SKM-1 (cell line): Measurements from ENCODE around the gene GABRD.

ENCODE experiments used
- DNase-seq: peaks from one replicate; lab custom pipeline; 2025; ENCODE audit not compliant: unreplicated experiment; lab: John Stamatoyannopoulos, UW

GABRD gene

DNA sequence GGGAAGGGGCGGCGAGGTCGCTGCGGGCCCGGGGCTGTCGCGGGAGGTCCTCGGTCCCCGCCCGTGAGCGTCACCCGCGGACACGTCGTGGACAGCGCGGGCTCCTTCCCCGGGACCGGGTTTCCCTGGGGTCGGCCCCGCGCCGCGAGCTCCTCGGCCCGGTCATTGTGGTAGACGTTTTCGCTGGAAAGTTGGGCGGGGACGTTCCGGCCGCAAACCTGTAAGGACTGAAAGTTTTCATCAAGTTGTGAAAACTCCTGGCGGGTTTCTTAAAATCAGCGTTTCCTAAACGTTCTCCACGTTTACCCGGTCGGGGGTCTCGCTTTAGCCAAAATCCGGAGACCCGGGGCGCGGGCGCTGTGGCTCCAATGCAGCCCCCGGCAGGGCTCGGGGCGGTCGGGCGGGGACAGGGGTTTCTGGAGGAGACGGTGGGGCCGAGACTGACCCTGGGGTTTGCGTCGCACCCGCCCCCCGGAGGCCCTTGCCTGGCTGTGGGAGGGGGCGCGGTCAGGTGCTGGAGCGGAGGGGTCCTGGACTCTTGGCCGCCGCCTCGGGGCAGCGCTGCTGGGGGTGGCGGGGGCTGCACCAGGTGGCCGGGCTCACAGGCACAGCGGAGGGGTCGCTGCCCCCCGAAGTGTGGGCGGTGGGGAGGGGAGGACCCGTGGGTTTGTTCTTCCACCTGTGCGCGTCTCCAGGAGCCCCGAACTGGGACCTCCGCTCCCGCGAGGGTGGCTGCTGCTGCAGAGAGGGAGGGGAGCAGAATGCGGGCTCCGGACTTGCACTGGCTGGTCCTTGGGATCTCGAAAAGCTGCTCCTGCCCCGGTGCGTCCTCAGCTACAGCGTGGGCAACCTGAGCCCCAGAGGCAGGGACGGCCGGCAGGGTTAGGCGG lies 31.9 kb downstream of the GABRD start:
- no peak for DNase-seq

DNA sequence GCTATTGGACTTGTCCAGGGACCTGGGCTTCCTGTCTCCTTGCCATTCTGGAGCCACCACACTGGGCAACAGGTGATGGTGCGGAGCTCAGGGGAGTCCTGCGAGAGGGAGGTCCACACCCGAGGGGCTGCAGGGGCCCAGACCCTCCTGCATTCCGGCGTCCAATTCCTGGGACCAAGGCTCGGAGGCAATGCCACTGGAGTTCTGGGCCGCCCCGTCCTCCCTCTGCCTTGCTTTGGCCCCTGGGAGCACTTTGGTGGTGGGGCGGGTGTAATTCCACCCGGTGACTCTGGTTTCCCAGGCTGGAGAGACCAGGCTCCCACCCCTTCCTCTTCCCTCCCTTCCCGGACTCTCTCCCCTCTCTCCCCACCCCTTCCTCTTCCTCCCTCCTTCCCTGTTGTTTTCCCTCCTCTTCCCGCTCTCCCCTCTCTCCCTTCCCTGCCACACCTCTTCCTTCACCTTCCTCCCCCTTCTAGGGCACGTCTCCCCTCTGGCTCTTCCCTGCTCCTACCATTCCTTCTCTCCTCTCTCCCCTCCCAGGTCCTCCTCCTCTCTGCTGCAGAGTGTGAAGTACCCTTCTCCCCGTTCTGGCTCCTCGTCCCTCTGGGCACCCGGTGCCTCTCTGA lies 33.0 kb downstream of the GABRD start:
- no peak for DNase-seq

DNA sequence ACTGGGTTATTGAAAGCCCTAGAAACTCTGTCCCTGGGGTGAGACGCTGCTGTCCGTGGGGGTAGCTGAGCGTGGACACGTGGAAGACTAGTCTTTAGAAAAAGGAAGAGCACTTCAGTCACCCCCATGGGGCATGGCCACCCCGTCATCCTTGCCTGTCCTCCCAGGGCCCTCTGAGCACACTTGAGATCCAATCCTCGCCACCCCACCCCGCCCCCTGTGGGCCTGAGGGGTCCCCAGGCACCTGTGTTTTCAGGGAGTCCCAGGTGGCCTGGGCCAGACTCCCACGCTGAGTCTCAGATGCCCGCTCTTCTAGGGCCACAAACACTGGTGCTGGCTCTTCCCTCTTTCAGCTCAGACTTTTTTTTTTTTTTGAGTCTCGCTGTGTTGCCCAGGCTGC lies 33.6 kb downstream of the GABRD start:
- no peak for DNase-seq

DNA sequence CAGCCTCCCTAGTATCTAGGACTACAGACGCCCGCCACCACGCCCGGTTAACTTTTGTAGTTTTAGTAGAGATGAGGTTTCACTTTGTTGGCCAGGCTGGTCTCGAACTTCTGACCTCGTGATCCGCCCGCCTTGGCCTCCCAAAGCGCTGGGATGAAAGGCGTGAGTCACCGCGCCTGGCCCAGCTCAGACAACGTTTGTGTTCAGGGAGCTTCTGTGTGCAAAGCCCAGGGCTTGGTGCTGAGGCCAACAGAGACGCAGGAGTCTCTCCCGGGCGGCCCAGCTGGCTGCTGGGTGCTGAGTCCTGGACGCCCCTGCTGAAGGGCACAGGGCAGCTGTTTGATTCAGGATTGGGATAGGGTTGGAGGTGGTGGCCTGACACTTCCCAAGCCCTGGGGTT lies 34.1 kb downstream of the GABRD start:
- no peak for DNase-seq

DNA sequence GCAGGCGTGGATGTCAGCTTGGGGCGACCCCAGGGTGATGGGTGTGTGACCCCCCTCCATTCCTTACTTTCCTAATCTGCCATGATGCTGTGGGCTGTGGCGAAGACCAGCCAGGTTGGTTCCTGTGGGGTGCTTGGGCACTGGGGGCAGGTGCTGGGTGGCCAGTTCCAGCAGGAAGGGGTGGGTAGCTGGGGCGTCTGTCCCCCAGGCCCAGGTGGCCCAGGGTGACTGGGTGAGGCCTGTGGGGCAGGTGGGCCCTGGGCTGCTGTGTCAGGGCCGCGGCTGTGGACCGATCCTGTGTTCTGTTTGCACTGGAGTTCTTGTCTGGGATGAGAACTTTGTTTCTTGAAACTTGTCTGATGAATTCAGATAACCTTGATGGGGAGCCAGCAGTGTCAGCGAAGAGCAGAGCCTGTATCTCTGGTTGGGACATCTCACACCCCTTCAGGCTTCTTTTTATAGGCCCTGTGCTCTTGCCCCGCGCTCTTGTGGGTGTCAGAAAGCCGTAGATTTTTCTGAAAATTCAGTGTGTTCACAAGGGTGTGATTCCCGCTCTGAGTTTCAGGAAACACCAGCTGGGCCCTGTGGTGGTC lies 34.7 kb downstream of the GABRD start:
- DNase-seq: no peak

DNA sequence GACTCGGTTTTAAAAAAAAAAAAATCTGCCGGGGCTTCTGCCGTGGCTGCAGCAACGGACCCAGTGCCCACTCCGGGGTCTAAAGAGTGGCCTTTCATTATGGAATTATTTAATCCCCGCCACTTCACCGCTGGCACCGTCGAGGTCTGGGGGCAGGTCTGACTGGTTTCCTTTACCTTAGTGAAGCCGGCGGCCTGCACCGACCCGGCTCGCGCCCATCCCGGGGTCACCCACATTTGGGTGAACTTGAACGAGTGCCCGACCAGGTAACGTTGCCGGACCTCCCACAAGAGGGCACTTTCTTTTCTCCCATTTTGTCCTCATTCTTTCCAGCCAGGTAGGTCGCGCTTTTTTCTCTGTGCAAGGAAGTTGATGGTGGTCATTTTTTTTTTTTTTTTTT lies 35.4 kb downstream of the GABRD start:
- no peak for DNase-seq

DNA sequence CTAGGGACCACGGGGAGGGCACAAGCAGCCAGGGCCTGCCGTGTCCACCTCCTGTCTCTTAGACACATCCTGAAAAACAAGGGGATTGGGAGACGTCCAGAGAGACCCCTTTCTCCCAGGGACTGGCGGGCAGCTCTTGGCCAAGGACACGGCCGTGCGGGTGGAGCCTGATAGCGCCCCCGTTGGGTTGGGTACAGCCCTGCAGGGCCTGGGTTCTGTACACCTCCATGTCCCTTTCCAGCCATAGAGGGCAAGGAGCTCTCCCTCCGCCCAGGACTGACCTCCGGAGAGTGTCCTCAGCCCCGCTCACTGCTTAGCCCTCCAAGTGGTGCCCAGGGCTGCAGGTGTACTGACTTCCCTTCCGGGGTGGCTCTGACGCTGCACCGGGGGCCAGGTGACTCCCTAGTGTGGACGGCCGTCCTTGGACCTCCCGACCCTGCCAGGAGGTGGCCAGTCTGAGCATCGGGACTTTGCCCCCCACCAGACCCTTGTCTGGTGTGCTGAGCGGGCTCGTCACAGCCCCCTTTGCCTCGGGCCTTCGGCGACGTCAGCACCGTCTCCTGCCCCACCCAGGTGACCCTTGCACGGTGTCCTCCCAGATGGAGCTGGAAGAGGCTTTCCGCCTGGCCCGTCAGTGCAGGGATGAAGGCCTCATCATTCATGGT lies 36.9 kb downstream of the GABRD start:
- no peak for DNase-seq

DNA sequence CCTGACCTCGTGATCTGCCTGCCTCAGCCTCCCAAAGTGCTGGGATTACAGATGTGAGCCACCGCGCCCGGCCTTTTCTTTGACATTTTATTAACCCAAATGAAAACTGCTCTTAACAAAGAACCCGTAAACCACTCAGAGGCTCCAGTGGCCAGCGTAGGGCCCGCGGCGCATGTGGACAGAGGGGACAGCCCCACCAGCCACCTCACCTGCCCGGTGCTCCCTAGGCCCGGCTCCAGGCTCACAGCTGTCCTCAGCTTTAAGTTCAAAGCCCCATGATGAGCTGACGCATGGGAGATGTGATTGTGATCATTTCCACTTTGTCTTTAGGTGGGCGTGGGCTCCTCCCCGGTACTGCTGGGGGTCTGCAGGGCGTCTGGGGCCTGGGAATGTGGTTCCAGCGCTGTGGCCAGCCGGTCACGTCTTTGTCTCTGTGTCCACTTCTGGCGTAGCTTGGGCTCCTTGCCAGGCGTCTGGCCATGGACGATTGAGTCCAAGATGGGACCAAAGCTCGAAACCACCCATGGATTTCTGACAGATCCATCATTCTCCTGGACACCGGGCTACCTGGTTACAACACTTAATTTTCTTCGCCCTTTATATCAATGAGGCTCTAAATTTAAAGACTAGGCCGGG lies 37.9 kb downstream of the GABRD start:
- DNase-seq: no peak

DNA sequence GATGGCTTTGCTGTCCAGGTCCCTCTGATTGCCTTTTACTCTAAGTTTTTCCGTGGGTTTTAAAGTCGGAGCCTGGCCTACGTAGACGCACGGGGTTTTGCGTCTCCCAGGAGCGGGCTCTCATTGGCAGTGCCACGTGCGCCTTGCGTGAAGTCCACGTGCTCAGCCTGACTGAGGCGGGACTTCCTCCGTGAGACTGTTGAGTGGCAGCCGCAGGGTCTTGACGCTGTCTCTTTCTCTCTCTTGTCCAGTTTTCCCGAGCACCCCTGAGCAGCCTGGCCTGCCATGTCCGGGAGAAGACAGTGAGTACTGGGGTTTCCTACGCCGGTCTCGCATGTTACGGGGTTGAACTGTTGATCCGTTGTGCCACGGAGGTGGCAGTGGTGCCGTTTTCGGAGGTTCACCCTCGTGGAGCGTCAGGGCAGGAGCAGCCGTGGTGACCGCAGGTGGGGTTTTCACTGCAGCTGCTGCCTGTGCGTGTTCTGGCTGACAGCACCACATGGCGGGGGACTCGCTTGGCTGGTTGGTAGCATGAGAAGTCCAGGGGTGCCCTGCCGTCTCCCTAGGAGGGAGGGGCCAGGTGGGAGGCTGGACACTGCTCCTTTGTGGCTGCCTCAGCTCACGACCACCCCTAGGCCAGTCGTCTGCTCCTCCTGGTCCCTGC lies 40.3 kb downstream of the GABRD start:
- DNase-seq: no peak

DNA sequence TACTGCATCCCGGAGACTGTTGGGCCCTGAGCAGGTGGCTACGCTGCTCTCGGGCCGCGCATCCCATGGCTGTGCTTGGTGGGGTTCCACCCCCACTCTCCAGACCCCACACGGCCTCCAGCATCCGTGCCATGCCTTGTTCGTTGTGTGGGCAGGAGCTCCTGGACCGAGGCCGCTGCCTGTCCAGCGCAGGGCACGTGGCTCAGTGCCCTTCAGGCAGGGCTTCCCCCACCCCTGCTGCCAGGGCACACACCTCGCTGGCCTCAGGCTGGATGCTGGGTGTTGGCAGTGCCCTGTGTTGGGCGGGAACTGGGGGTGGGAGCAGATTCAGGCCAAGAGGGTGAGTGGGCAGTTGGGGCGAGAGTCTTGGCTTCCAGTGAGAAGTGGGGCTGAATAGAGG lies 40.9 kb downstream of the GABRD start:
- no peak for DNase-seq

DNA sequence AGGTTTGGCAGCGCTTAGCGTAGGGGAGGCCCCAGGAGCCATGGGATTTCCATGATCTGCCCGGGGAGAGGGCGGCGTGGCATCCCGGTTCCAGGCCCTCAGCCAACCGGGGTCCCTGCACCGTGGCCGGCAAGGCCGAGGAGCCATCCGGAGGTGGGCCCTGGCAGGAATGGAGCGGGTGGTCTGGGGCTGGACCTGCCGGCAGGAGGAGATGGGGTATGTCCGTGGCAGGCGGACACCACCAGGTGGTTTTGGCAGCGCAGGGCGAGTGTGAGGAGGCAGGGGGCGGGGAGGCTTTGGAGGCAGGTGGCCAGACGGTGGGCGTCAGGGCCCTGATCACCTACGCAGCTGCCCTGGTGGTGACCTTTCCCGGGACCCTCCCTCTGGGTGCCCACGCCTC lies 41.4 kb downstream of the GABRD start:
- no peak for DNase-seq

DNA sequence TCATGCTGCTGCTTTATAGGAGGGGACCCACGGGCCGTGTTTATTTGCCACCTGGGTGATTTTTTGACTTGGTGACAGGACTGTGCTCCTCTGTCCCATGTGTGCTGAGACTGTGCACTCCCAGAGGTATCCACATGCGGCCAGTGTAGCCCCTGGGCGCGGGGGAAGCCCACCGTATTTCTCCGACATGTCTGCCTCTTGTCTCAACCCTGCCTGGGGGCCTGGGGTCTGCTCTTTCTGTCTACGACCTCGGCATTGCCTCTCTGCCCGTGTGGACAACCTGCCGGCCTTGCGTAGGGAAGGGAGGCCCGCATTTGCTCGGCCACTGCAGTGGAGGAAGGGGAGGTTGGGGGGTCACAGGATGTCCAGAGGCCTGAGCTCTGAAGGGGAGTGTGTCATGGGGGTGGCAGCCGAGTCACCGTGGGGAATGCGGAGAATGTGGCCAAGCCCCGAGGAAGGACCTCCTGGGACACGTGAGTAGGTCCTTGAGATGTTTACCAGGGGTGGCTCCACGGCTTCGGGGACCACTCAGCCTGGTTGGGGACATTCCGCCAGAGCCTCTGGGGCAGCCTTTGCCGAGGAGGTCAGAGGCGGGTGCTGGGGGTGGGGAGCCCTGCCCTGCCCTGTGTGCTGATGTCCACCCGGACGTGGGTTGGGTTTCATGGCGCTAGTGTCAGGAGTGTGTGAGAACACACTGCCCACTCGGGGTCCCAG lies 42.1 kb downstream of the GABRD start:
- no peak for DNase-seq

DNA sequence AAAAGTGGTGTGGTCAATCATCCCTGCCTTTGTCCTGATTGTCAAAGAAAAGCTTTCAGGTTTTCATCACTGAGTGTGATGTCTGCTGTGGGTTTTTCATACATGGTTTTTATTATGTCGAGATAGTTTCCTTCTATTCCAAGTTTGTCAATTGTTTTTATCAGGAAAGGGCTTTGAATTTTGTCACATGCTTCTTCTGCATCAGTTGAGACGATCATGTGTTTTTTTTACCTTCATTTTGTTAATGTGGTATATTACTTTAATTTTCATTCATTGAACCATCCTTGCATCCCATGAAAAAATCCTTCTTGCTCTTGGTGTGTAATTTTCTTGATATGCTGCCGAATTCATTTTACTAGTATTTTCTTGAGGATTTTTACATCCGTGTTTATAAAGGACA lies 46.6 kb downstream of the GABRD start:
- DNase-seq: no peak

DNA sequence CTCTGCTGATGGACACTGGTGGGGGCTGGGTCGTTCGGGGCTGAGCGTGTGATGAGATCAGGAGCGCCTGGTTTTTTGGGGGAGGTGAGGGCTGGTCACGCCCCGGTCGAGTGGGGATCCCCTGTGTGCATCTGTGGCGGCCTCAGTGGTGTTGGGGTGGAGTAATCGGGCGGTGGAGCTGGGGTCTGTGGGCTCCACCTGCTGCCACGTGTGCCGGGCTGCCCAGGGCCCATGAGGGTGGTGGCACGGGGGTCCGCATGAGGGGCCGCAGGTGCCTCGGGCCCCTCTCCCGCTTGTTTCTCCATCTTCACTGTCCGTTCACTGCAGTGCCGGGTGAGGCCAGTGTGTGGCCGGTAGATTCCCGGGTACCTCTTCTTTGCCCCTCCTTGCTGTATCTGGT lies 48.2 kb downstream of the GABRD start:
- DNase-seq: no peak

DNA sequence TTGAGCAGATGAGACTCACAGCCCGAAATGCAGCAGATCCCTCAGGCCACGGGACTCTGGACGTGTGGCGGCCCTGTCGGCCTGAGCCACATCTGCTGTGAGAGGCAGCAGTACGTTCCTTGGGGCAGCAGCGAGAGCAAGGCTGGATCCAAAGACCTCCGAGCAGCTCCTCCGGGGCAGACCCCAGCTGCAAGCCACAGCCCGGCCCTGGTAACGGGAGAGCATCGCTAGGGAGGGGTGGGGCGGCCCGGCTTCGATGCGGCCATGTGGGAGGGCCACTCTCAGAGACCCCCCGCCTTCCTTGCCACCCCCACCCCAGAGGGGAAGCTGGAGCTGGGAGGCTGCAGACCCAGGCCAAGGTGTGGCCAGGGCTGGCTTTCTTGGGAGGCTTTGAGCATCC lies 48.8 kb downstream of the GABRD start:
- no peak for DNase-seq

DNA sequence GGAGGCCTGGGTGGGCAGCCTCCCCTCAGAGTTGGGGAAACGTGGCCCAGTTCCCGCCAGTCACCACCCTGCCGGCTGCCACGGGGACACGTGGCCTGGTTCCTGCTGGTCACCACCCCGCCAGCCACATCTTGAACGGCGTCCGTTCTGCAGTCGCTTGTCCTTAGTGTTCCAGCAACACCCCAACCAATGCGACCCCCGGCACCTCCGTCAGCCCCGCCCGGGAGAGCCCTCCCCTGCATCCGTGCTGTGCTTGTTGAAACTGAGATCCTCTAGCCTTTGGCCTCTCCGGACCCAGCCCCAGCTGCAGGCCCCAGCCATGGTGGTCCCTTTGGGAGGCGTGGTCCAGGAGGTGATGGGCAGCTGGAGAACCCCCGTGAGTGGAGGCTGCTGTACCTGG lies 49.8 kb downstream of the GABRD start:
- no peak for DNase-seq

DNA sequence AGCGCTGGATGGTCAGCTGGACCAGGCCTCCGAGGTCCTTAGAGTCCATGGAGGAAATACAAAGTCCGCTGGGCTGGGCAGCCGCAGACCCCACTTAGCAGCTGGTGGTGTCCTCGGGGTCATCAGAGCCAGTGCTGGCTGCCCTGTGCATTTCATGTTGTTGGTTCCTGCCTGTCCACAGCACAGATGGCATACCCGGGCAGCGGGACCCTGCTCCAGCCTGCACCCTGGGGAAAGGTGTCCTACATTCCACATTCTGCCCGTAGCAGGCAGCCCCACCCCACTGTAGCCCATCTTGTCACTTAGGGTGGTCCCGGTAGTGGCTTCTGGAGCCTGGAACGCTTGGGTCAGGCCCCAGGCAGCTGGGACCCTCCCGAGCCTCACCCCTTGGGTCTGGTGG lies 50.9 kb downstream of the GABRD start:
- no peak for DNase-seq

DNA sequence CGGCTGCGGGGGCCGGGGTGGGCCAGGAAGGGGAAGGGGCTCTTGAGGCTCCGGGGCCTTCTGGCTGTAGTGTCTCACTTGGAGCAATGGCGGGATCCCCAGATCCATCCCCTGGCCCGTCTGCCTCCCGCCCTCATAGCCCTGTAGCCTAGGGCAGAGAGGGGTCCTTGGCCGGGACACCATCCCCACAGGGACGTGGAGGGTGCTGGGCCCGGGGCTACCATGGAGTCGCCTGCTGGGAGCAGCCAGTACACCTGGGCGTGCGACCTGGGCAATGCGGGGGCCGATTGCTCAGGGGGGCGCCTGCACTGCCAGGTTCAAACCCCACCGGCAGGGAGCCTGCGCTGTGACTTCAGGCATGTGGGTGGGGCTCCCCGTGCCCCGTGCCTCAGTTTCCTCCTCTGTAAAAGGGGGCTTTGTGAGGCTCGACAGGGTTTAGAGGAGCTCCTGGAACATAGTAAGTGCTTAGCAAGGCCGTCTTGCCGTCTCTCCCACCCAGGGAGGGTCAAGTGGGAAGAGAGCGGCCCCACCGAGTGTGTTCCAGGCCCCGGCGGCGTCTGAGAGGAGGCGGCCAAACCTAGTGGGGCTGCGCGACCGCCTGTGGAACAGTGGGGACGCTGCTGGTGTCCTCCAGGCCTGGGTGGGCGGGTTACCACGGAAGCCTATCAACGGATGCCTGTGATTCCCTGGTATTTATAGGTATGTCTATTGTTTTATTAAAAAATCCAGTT lies 51.8 kb downstream of the GABRD start:
- no peak for DNase-seq

DNA sequence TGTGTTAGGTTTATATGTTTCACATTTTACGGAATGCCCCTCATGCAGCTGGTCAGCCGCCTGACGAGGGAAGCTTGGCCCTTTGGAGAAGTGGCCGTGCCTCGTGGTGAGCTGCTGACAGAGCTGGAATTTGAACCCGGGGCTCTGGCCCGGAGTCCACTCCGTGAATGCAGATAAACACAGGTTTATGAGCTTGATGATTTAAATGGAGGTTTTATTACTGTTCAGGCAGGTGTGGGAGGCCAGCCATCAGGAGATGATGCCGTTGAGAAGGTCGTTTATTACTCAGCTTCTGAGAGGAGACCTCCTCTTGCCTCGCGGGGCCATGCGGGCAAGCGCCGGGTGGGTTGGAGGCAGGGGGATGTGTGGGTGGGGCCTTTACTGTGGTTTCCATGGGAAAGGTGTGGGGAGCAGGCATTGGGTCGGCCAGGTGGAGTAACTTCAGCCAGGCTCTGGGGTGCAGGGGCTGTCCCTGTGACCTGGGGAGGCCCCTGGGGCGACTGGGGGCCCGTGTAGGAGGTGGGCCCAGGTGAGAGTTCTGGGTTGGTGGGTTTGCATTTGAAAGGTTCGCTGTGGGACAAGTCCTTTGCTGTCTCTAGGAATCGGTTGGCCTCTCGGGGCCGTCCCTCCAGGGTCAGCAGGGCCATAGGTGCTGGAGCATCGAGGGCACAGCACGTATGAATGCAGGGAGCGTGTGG lies 53.1 kb downstream of the GABRD start:
- DNase-seq: no peak
